Stimulated activated CD8-positive, alpha-beta memory T cell treated with anti-CD3 and anti-CD28 coated beads, Interleukin-7, amount 100 ng/mL, for 24 hours (primary cell): Measurements from ENCODE around the gene KCNMA1.

Source experiments
- DNase-seq: peaks from one replicate; pipeline ENCODE4 v3.0.0-alpha.2; 2020; ENCODE audit warnings: low read depth

The KCNMA1 gene

DNA sequence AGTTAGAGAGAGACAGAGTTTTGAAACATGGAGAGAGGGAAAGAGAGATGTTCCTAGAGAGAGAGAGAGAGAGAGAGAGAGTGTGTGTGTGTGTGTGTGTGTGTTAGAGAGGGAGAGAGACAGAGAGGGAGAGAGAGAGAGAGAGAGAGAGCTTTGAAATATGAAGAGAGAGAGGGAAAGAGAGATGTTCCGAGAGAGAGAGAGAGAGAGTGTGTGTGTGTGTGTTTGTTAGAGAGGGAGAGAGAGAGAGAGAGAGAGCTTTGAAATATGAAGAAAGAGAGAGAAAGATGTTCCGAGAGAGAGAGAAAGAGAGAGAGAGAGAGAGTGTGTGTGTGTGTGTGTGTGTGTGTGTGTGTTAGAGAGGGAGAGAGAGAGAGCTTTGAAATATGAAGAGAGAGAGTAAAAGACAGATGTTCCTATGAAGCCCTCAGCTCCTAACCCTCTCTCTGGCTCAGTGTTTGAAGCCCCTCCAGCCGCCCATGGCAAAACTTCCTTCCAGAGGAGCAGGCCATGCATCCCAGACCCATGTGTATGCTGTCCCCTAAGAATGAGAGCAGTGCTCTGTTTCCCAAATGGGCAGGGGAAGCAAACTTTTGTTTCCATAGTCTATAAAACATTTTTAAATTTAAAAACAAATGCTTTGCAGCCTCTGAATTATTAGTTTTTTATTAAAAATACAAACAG, 130.9 kb downstream of the KCNMA1 start:
- DNase-seq = no peak

DNA sequence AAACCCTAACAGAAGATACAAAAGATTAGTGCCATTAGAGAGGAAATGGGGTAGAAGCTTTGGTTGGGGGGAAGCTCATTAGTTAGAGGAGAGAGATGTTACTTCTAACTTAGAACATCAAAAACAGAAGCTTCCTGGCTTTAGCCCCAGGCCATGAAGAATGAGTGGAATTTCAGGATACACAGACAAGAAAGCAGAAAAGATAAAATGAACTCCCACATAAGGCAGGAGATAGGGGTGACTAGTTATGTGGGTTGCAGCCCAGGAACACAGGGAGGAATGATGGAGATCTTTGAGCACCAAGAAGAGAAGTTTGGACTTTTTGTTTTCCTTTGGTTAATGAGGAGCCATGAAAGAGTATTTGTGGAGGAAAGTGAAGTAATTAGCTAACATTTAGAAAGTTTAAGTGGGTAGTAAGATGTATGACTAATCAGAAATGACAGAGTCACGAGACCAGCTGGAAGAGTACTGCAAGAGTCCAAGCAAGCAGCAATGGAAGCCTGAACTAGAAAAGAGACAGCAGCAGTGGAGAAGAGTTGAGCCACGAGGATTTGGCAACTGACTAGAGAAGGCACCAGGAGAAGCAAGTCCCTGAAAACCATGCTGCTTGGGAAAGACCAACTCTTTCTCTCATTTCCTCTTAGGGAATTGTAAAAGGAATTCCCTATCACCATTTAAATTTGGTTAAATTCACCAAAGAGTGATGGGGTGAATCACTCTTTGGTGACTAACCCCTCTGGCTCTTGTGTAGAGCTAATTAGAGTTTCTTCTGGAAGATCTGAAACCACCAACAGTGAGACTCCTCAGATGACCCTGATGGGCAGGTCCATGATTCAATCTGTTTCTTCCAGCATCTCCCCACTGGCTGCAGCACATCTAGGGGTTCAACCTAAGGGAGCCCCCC, 131.9 kb downstream of the KCNMA1 start:
- DNase-seq = no peak

DNA sequence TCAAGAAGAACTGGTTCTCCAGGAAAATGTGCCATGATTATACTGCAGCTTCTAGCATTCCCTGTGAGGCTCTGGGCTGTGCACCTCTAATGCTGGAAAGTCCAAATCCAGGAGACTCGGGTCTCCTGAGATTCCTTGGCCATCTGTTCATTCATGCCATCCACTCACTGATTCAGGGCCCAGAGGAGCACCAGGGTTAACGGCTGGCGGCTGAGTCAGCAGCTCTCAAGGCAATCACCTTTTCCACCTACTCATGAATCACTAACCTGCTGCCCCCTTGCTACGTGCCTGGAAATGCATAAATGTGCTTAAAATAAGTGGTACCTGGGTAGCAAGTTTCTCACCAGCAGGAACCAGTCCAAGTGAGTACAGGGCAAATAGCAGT, 132.7 kb downstream of the KCNMA1 start:
- no peak for DNase-seq

DNA sequence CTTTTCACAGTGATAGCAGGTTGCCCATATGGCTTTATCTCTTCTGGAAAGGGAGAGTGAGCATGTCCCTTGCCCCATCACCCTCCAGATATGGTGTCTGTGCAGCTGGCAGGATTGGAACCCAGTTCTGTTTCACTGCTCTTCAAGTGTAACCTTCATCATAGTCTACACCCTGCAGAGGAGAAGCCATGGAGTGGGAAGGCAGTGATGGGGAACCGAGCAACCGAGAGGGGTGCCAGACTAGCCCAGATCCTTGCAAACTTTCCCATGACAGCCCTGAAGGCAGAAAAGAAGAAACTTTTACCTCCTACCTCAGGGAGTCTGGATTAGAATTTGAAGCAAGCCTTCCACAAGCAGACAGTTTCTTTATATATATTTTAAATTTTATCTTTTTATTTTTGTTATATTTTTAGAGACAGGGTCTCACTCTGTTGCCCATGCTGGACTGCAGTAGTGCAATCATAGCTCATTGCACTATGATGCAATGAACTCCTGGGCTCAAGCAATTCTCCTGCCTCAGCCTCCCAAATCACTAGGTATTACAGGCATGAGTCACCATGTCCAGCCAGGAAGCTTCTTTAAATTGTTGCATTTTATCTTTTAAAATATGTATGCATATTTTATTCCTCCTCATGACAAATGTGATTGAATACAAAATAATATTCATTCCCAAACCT, 133.3 kb downstream of the KCNMA1 start:
- DNase-seq = no peak

DNA sequence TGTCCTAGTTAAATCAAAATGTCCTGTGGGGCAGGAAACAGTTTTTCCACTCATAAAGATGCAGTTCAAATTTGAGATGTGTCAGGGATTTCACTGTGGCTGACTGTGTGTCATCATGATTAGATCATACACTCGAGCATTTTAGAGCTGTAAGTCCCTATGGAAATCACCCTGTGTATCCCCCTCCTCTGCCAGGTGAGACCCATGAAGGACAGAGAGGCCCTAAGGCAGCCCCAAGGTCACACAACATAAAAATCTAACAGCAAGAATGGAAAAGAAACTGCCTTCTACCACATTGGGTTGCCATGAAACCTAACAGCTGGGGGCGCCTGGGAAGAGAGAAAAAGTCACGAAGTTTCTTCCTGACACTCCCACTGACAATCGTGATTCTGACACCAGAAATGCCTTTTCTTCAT, 135.8 kb downstream of the KCNMA1 start:
- DNase-seq = no peak

DNA sequence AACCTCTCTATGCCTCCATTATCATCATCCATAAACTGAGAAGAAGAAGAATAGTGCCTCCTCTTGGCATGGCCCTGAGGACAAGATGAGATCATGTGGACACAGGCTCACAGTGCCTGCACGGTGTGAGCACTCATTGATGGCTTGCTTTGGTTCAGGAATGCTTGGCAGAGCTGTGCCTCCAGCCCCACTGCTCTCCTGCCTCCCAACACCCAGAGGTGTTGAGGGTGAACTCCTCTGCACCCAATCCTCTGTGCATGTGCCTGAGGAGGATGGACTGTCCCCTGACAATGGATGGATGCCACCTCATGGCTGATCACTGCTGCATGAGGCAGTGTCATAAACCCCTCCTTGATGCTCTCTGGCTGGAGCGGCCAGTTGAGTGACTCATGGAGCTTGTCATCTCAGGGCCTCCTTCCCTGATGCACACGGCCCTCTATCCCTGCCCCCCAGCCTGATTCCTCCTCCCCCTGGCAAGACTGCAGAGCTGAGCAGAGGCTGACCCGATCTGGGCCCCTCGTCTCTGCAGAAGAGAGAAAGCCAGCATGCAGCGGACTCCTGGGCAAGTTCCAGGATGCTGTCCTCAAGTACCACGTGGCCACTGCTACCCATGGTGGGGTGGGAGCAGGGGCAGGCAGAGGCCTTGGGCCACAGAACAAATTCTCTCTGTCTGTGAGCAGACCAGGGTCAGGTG, 136.3 kb downstream of the KCNMA1 start:
- no peak for DNase-seq

DNA sequence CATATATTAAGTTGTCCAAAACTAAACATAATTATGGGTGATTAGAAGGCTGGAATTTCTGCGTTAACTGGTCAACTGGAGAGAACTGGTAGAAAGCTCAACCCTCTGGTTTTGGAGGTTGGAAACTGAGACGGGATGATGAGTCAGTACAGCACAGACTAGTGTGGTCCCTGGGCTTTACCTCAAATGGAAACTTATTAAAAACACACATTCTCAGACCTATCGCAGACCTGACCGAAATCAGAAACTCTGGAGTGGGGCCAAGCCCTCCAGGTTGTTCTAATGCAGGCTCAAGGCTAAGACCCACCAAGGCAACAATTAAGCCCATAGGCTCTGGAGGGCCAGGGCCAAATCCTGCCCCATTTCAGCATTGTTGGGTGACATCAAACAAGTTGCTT, 136.9 kb downstream of the KCNMA1 start:
- no peak for DNase-seq

DNA sequence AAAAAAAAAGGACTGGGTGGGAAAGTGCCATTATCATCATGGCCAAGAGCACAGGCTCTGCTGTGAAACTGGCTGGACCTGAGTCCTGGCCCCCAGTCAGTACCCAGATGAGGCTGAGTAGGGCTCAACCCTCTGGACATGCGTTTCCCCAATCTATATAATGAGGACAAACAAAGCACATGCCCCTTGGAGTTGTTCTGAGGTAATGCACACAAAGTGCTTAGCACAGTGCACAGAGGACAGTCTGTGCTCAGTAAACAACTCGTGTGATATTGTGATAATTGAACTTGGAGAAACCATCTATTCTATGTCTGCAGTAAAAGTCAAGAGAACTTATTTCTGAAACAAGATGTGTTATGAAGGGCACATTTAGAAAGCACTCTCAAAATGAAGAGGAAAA, 138.8 kb downstream of the KCNMA1 start:
- no peak for DNase-seq

DNA sequence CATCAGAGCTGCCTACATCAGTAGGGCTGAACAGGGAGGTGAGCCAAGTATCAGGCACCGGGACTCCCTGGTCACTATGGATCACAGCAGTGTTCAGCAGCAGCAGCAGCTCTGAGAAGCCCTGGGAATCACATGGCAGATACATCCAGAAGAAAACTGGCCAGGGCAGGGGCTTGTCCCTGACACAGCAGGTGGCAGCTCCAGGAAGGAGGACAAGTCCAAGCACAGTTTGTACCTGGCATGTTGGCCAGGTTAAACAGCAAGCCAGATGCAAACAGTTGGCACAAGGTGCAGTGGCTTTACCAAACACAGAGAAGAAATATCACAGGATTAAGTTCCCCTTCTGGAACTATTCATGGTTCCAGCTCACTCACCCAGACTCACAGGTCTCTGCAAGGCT, 139.4 kb downstream of the KCNMA1 start:
- no peak for DNase-seq

DNA sequence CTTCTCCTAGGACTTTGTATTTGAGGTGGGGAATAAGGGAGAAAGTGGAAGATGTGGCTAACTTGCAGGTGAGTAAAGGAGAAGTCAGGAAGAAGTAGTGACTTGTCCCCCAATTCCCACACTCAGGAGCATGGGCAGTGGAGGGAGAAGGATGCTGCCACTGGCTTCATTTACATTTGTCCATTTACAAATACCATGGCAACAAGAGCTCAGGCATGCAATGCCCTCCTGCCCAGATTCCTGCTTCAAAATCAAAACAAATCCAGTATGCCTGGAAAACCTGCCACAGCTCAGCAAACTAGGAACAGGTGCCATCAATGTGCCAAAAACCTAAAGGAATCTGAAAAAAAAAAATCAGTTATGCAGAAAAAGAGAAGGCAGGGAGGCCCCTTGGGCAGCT, 139.9 kb downstream of the KCNMA1 start:
- no peak for DNase-seq

DNA sequence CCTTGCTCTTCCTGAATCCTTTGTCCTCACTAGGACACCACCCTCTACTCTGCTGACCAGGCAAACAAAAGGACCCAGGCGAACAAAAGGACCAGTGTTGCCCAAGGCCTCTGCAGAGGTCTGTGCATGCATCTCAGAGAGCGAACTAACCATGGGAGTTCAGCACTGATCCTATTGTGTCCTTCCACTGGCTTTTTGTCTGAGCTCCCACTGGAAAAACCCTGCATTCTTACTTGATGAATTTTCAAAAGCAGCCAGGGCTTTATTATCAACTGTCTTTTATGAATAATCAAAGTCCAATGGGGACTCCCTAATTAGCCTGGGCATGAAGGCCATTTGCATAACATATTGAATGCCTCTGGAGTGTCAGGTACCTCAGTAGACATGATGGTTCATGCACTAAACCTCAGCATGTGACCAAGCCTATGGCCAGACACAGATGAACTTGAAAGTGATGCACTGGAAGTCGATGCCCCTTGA, 140.6 kb downstream of the KCNMA1 start:
- no peak for DNase-seq

DNA sequence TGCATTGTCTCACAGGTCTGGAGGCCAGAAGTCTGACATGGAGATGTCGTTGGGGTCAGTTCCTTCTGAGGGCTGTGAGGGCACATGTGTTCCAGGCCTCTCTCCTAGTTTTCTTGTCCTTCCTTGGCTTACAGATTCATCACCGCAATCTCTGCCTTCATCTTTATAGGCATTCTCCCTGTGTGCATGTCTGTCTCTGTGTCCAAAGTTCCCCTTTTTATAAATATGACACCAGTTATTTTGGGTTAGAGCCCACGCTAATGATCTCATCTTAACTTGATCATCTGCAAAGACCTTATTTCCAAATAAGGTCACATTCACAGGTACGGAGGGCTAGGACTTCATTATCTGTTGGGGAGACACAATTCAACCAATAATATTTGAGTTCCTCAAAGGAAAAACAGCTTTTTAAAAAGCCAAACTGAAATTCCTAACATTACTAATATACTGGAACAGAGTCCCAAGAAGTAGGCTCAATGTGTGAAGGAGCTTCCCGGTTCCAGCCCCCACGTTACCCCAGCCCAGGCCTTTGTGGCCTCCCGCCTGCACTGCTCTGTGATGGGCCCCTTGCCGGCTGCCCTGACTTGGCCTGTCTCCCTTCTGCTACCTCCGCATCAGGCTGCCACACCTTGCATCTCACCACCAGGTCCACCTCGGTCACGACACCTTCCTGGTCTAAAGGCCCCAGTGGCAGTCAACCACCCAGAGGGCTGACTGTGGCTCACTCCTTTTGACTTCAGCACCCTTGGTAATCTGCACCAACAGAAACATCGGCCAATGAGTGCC, 142.7 kb downstream of the KCNMA1 start:
- DNase-seq = no peak

DNA sequence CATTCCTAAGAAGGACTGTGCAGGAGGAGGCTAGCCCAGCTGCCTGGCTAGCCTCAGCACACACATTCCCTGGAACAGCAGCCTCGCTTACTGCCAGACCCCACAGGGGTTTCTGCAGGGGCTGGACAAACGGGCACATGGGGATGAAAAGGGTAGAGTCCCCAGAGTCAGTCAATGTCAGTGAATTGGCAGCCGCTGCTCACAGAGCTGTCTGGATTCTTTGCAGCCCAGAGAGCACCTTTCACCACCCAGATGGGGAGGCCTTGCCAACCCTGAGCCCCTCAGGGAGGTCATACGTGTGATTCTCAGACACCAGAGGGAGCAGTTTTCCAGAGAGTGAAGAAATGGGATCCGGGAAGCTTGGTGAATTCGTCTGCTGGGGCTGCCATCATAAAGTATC, 143.3 kb downstream of the KCNMA1 start:
- no peak for DNase-seq

DNA sequence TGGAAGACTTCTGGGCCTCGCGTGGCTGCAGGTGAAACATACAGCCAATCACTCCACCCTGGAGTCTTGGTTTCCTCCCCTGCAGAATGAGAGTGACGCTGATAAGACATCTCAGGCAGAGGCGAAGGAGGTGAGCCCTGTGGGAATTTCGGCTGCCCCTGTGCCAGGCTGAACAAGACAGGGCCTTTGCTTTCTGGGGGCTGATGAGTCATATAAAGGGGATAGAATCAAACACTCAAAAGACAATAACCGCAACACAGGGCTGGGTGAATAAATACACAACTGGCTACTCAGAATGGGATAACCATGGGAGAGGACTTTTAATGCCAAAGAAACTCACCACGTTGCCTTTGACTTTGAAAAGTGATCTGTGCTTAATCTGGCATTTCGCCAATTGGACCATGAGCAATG, 143.8 kb downstream of the KCNMA1 start:
- no peak for DNase-seq

DNA sequence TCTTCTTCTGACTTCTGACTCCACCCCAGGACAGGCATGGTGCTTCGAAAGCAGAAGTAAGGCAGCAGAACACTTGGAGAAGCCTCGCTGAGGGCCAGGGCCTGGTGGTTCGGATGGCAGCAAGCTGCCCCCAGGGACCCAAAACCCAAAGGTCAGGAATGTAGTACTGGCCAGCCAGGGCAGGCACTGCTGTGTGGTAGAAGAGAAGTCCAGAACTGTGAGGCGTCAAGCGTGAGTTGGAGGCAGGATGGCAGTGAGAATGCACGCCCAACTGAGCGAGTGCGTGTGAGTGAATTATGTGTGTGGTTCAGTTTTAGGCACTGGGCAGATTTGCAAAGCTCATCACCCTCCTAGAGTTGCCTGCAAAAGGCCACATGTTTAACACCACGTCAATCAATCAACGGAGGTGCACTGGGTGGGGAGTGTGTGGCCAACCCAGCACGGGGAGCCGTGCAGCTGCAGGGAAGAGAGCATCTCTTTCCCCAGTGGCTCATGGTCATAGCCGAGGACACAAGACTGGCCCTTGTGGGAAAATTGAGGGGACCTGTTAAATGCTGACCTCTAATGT, 144.3 kb downstream of the KCNMA1 start:
- DNase-seq = no peak

DNA sequence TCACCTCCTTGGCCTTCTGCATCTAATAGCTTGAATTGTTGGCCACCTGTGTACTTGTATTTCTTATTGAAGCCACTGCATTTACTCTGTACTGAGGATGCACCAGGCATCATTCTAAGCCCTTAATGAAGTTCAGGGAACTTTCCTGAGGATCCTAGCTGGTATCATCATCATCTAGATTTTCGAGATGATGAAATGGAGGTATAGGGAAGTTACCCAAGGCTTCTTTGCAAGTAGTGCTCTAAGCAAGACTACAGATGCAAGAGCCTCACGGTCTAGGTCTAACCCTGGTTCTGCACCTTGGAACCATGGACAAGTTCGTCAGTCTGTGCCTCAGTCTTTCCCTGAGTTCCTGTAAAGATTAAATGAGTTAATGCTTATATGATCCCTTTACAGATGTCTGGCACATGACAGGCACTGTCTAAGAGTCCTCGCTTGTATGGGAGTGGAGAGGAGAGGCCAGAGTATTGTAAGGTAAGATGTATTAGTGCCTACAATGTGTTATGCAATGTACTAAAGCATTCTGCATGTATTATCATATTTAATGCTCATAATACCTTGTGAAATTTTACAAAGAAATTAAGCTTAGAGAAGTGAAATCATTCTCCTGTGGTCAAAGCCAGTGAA, 145.1 kb downstream of the KCNMA1 start:
- no peak for DNase-seq

DNA sequence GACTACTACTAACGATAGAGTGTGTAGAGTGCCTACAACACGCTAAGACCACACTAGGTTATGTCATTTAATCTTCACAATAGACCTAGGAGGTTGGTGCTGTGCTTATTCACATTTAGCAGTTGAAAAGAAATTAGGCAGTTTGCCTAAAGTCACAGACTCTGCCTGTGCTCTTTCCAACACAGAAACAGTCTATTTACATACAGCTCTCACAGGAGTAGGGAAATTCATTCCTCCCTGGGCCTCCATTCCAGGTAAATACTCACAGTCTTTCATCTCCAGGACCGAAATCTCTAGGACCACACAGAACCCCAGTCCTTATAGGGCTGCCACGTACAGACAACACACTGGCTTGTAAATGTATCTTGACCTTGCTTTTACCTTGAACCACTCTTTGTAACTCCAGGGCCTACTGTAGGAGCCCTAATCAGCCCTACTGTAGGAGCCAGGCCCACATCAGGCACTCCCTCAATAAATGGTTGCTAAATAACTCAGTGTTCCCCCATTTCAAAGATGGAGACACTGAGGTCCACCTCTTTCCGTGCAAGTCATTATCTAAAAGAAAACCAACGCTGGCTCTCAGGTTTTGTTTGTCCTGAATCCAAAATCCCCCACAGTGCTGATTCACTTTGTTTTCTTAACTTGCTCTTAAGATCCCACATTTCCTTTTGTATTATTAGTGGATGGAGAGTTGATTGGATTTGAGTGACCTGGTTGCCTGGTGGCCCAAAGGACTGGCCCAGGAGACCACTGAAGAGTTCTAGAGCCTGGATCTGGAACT, 146.9 kb downstream of the KCNMA1 start:
- DNase-seq = no peak

DNA sequence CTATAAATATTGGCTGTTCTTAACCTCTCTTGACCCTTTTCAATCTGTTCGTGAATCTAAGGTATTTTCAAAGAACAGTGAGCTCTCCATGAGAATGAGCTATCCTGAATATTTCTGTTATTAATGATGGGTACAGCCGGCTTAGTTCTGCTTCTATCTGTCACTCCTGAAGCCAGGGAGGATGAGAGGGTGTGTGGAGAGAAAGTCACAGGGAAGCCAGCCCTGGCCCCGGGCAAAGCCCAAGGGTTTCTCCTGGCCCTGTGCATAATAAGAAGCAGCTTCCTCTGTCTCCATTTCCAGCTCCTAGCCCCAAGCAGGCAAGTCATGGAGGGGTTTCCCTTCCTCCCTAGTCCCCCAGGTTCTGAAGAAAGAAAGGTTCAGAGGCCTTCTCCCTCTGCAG, 151.1 kb downstream of the KCNMA1 start:
- DNase-seq = no peak

DNA sequence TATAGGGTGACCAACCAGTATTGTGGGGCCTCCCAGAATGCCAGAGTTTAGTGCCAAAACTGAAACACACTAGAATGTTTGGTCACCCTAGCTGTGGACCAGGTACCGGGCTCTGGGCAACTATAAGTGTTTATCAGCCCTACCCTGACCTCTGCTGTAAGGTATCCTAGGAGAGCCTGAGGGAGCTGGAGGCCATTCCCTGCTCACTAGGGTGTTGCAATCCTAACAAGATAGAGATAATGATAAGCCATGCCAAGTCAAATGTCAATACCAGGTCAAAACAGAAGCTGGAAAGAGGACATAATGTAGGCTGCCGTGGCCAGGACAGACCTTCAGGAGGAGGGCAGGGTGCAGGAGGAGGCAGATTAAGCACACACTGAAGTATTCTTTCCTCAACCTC, 151.8 kb downstream of the KCNMA1 start:
- DNase-seq = no peak

DNA sequence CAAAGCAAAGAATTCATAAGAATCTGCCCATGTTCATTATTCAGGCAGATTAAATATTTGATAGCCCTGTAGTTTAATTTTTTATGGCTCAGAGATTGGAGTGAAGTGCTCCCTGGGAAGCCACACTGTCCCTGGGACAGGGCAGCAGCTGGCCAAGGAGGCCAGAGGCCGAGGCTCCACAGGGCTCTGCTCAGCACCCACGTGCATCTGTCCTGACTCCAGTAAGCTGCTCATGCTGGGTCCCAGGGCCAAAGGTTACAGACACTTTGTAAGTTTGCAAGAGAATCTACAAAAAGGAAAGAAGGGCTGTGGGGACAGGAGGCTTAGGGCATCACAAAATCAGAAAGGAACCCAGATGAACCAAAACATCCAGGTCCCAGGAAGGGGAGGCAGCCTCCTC, 155.5 kb downstream of the KCNMA1 start:
- DNase-seq = no peak
